Activated CD4-positive, alpha-beta T cell treated with anti-CD3 and anti-CD28 coated beads, Interleukin-2, amount 50 U/mL, for 24 hours (primary cell): ENCODE data around the gene CAMKK2.
"Not testable (repeated sequence)": the region's sequence is repeated elsewhere in the genome, so short reads cannot be mapped to it uniquely, and the experiment has no call there.

Experiments
- DNase-seq, 2 donors: peaks; one replicate each; pipeline ENCODE4 v3.0.0-alpha.2; 2020; ENCODE audit warnings: low read depth in 1 of 2, low spot score in 1 of 2

Gene CAMKK2

GRCh38 chr12:121298411-121298810 is 1.9 kb upstream of the CAMKK2 start:
- DNase-seq, result not testable (repeated sequence)

- DNase-seq, result peak; percentile 28 to 38
These were observed 1.0 kb upstream of the CAMKK2 start for GRCh38 chr12:121297435-121297991.

- DNase-seq, result peak; percentile 14 to 45
These were observed 527 bp downstream of the CAMKK2 start for GRCh38 chr12:121295746-121296617.

GRCh38 chr12:121295116-121295745 is 1.3 kb downstream of the CAMKK2 start:
- no peak for DNase-seq

- DNase-seq, result no peak
These were observed 2.2 kb downstream of the CAMKK2 start for GRCh38 chr12:121294151-121294889.

GRCh38 chr12:121293603-121294002 is 2.9 kb downstream of the CAMKK2 start:
- no peak for DNase-seq

GRCh38 chr12:121290410-121290809 is 6.1 kb downstream of the CAMKK2 start:
- DNase-seq, result no peak

- no peak for DNase-seq
These were observed 6.5 kb downstream of the CAMKK2 start for GRCh38 chr12:121289962-121290361.

- DNase-seq, result no peak
These were observed 7.5 kb downstream of the CAMKK2 start for GRCh38 chr12:121288986-121289385.

GRCh38 chr12:121288158-121288845 is 8.2 kb downstream of the CAMKK2 start:
- no peak for DNase-seq

- no peak for DNase-seq
These were observed 9.1 kb downstream of the CAMKK2 start for GRCh38 chr12:121287267-121287954.

GRCh38 chr12:121285856-121286255 is 10.7 kb downstream of the CAMKK2 start:
- DNase-seq, result no peak

GRCh38 chr12:121284551-121285390 is 11.7 kb downstream of the CAMKK2 start:
- DNase-seq, result no peak

- no peak for DNase-seq
These were observed 12.7 kb downstream of the CAMKK2 start for GRCh38 chr12:121283841-121284240.

- DNase-seq, result no peak
These were observed 13.1 kb downstream of the CAMKK2 start for GRCh38 chr12:121283388-121283787.

- DNase-seq, result not testable (repeated sequence)
These were observed 13.6 kb downstream of the CAMKK2 start for GRCh38 chr12:121282910-121283309.

GRCh38 chr12:121282072-121282742 is 14.3 kb downstream of the CAMKK2 start:
- no peak for DNase-seq

- not testable (repeated sequence) for DNase-seq
These were observed 15.4 kb downstream of the CAMKK2 start for GRCh38 chr12:121281116-121281515.

GRCh38 chr12:121280531-121280930 is 16.0 kb downstream of the CAMKK2 start:
- not testable (repeated sequence) for DNase-seq
